Activated CD8-positive, alpha-beta memory T cell treated with anti-CD3 and anti-CD28 coated beads, Interleukin-2, amount 50 U/mL, for 1 hour (primary cell): ENCODE measurements around the gene EFNA2.

Experiments
- DNase-seq: peaks from one replicate; pipeline ENCODE4 v3.0.0-alpha.2; 2020; ENCODE audit errors: extremely low read depth

The EFNA2 gene

GRCh38 chr19:1272423-1273262 lies 13.0 kb upstream of the EFNA2 start:
- no peak for DNase-seq

- DNase-seq, result no peak
These were observed 12.2 kb upstream of the EFNA2 start for GRCh38 chr19:1273263-1274041.

- no peak for DNase-seq
These were observed 11.4 kb upstream of the EFNA2 start for GRCh38 chr19:1274081-1274851.

GRCh38 chr19:1274852-1275259 lies 10.8 kb upstream of the EFNA2 start:
- no peak for DNase-seq

GRCh38 chr19:1275260-1275975 lies 10.3 kb upstream of the EFNA2 start, which contains the start of gene FAM174C:
TSS of gene FAM174C (plus strand) at chr19:1275530. CDS start at chr19:1275550, 20 bp downstream.
- DNase-seq, result peak; percentile 86

GRCh38 chr19:1275976-1276627 lies 9.6 kb upstream of the EFNA2 start:
- no peak for DNase-seq

GRCh38 chr19:1276628-1277022 lies 9.0 kb upstream of the EFNA2 start:
- DNase-seq, result no peak

GRCh38 chr19:1277061-1277460 lies 8.6 kb upstream of the EFNA2 start:
- DNase-seq, result no peak

GRCh38 chr19:1278074-1278473 lies 7.6 kb upstream of the EFNA2 start:
- DNase-seq, result no peak

- no peak for DNase-seq
These were observed 6.7 kb upstream of the EFNA2 start for GRCh38 chr19:1278713-1279660.

GRCh38 chr19:1279782-1280341 lies 5.8 kb upstream of the EFNA2 start:
- no peak for DNase-seq

GRCh38 chr19:1280636-1281568 lies 4.8 kb upstream of the EFNA2 start:
- DNase-seq, result no peak

GRCh38 chr19:1281569-1282287 lies 3.9 kb upstream of the EFNA2 start:
- DNase-seq, result no peak

GRCh38 chr19:1282588-1283206 lies 3.0 kb upstream of the EFNA2 start:
- no peak for DNase-seq

GRCh38 chr19:1283207-1283916 lies 2.3 kb upstream of the EFNA2 start:
- DNase-seq, result no peak

- no peak for DNase-seq
These were observed 1.8 kb upstream of the EFNA2 start for GRCh38 chr19:1283917-1284292.
